Measurements from ENCODE around the gene RPH3AL. TPM values are rescaled to one million over a fixed set of nuclear protein-coding genes. Genes with fewer than 3 reads are reported as not detected.
A peak's percentile ranks its signal among the peaks of the same experiment; 100 is the strongest.

RPH3AL gene
- total RNA-seq, 1 donor from 2014 or later: 16.9 TPM

GRCh38 chr17:282000-282911 is 70.4 kb downstream of the RPH3AL start:
- TF ChIP-seq, protein P1, sequence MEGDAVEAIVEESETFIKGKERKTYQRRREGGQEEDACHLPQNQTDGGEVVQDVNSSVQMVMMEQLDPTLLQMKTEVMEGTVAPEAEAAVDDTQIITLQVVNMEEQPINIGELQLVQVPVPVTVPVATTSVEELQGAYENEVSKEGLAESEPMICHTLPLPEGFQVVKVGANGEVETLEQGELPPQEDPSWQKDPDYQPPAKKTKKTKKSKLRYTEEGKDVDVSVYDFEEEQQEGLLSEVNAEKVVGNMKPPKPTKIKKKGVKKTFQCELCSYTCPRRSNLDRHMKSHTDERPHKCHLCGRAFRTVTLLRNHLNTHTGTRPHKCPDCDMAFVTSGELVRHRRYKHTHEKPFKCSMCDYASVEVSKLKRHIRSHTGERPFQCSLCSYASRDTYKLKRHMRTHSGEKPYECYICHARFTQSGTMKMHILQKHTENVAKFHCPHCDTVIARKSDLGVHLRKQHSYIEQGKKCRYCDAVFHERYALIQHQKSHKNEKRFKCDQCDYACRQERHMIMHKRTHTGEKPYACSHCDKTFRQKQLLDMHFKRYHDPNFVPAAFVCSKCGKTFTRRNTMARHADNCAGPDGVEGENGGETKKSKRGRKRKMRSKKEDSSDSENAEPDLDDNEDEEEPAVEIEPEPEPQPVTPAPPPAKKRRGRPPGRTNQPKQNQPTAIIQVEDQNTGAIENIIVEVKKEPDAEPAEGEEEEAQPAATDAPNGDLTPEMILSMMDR (IDR thresholded peaks at IDR 0.05; ENCODE audit: unreplicated experiment): no peak
- Mint-ChIP-seq H3K27ac (peak overlapping the region; percentile 25), H3K36me3 (peaks cover 12% of the 10 kb centered on the region), H3K4me3 (no peak overlapping the region), H3K9me3 (no peaks in the 10 kb centered on the region), H3K27me3 (ENCODE audit: low read depth) (no peaks in the 10 kb centered on the region), H3K4me1 (peaks cover 6% of the 10 kb centered on the region)
- DNase-seq (ENCODE audit: low spot score in 2 of 2, unreplicated experiment in 2 of 2): no peak

DNA sequence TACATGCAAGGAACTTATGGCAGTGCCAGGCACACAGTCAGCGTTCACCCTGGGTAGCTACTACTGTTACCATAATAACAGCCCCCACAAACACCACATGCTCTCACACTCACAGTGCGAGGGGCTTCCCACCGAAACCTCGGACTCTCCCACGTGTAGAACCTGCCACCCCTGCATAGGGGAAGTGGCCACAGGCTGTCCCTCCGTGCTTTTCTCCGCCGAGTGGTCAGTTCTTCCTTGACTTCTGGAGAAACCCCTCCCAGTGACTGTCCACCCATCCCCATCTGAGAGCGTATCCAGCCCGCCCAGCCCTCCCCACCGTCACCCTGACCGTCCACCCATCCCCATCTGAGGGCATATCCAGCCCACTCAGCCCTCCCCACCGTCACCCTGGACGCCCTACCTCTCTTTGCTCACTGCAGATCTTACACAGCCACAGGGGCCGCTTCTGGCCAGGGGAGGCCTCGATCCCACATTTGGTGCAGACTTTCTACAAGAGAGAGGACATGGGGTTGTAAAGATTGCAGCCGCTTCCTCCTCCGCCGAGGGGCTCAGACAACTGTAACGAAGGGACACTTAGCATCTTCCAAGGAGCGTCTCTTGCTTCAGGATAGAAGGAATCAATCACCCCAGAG is 71.1 kb downstream of the RPH3AL start:
- no peaks in the 10 kb centered on the region for H3K27me3 Mint-ChIP-seq (ENCODE audit: low read depth)
- no peak overlapping the region for H3K27ac Mint-ChIP-seq
- no peak overlapping the region for H3K4me3 Mint-ChIP-seq
- peaks cover 6% of the 10 kb centered on the region for H3K4me1 Mint-ChIP-seq
- TF ChIP-seq, protein P1 (IDR thresholded peaks at IDR 0.05; ENCODE audit: unreplicated experiment): no peak
- DNase-seq (ENCODE audit: low spot score in 2 of 2, unreplicated experiment in 2 of 2): peak in 1 of 2 experiments; percentile 20
- H3K9me3 Mint-ChIP-seq: no peaks in the 10 kb centered on the region
- H3K36me3 Mint-ChIP-seq: peaks cover 12% of the 10 kb centered on the region

- TF ChIP-seq, protein P1 (IDR thresholded peaks at IDR 0.05; ENCODE audit: unreplicated experiment): no peak
- Mint-ChIP-seq H3K4me3 (no peak overlapping the region), H3K27me3 (ENCODE audit: low read depth) (no peaks in the 10 kb centered on the region), H3K9me3 (no peaks in the 10 kb centered on the region), H3K4me1 (peaks cover 6% of the 10 kb centered on the region), H3K36me3 (peaks cover 12% of the 10 kb centered on the region), H3K27ac (no peak overlapping the region)
- no peak for DNase-seq (ENCODE audit: low spot score in 2 of 2, unreplicated experiment in 2 of 2)
These were observed 71.7 kb downstream of the RPH3AL start for GRCh38 chr17:280901-281300.

GRCh38 chr17:280216-280615 is 72.4 kb downstream of the RPH3AL start:
- peak overlapping the region; percentile 10 for H3K27ac Mint-ChIP-seq

DNA sequence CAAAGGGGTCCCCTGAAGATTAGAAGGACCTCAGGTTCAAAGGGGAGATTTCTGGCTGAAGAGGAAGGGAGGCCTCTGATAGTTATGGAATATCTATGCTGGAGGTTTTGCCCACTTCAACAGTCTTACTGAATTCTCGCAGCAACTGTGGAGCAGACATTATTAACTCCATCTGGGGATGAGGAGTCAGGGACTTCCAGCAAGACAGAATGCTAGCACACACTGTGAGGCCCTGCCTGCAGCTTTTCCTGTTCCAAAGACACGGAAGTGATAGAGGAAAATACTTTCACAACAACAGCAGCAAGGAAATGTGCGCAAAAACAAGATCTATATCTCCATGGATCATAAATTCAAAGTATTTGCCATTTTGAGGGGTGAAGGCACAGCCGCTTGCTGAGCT is 72.8 kb downstream of the RPH3AL start:
- Mint-ChIP-seq H3K27me3 (ENCODE audit: low read depth) (no peaks in the 10 kb centered on the region), H3K4me1 (peaks cover 6% of the 10 kb centered on the region), H3K27ac (peak overlapping the region; percentile 60), H3K36me3 (peaks cover 12% of the 10 kb centered on the region), H3K4me3 (no peak overlapping the region), H3K9me3 (no peaks in the 10 kb centered on the region)
- peak in 1 of 2 experiments; percentile 34 for DNase-seq (ENCODE audit: low spot score in 2 of 2, unreplicated experiment in 2 of 2)
- TF ChIP-seq, protein P1 (IDR thresholded peaks at IDR 0.05; ENCODE audit: unreplicated experiment): no peak

More at GRCh38 chr17:280216-280615, 72.4 kb downstream of the RPH3AL start:
- peaks cover 6% of the 10 kb centered on the region for H3K4me1 Mint-ChIP-seq
- H3K4me3 Mint-ChIP-seq: no peak overlapping the region
- TF ChIP-seq, protein P1 (IDR thresholded peaks at IDR 0.05; ENCODE audit: unreplicated experiment): no peak
- no peaks in the 10 kb centered on the region for H3K27me3 Mint-ChIP-seq (ENCODE audit: low read depth)
- no peaks in the 10 kb centered on the region for H3K9me3 Mint-ChIP-seq
- peak in 1 of 2 experiments; percentile 17 for DNase-seq (ENCODE audit: low spot score in 2 of 2, unreplicated experiment in 2 of 2)
- peaks cover 12% of the 10 kb centered on the region for H3K36me3 Mint-ChIP-seq

All from mesothelial cell of epicardium (in vitro differentiated cells).